GM10266 (cell line): Measurements from ENCODE around the gene CYBRD1.

Source experiments
- DNase-seq: peaks from one replicate; pipeline ENCODE4 v3.0.0; 2012; ENCODE audit errors: extremely low spot score
- TF ChIP-seq, protein P1 (sequence below): IDR thresholded peaks from 2 replicates; pipeline ENCODE4 v1.5.1; 2012; ENCODE audit warnings: mild to moderate bottlenecking, low read depth; ENCODE audit not compliant: control insufficient read depth, insufficient read depth; ENCODE audit errors: missing control alignments

Gene CYBRD1

DNA sequence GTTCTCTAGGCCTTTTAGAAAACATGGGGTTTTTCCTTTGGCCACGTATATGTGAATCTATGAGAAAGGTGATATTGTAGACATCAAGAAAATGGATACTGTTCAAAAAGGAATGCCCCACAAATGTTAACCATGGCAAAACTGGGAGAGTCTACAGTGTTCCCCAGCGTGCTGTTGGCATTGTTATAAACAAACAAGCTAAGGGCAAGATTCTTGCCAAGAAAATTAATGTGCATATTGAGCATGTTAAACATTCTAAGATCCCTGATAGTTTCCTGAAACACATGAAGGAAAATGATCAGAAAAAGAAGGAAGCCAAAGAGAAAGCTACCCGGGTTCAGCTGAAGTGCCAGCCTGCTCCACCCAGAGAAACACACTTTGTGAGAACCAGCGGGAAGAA lies 64.9 kb downstream of the CYBRD1 start:
- no peak for DNase-seq

DNA sequence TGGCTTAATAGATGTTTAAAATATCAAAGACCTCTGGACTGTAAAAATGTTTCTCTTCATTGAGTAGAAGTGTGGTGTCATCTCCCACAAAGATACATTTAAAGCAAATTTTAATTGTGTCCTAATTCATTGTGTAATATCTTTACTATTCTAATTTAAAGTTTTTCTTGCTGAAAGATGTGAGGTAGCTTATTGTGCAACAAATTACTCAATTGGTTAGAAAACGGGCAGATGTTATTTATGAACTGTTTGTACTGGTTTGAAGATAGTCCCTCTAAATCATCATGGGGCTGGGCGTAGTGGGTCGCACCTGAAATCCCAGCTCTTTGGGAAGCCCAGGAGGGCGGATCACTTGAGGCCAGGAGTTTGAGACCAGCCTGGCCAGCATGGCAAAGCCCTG lies 65.3 kb downstream of the CYBRD1 start:
- no peak for DNase-seq
- TF ChIP-seq, protein P1, sequence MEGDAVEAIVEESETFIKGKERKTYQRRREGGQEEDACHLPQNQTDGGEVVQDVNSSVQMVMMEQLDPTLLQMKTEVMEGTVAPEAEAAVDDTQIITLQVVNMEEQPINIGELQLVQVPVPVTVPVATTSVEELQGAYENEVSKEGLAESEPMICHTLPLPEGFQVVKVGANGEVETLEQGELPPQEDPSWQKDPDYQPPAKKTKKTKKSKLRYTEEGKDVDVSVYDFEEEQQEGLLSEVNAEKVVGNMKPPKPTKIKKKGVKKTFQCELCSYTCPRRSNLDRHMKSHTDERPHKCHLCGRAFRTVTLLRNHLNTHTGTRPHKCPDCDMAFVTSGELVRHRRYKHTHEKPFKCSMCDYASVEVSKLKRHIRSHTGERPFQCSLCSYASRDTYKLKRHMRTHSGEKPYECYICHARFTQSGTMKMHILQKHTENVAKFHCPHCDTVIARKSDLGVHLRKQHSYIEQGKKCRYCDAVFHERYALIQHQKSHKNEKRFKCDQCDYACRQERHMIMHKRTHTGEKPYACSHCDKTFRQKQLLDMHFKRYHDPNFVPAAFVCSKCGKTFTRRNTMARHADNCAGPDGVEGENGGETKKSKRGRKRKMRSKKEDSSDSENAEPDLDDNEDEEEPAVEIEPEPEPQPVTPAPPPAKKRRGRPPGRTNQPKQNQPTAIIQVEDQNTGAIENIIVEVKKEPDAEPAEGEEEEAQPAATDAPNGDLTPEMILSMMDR, result no peak

More for the DNA sequence above, 64.9 kb downstream of the CYBRD1 start:
- TF ChIP-seq, protein P1, result no peak

DNA sequence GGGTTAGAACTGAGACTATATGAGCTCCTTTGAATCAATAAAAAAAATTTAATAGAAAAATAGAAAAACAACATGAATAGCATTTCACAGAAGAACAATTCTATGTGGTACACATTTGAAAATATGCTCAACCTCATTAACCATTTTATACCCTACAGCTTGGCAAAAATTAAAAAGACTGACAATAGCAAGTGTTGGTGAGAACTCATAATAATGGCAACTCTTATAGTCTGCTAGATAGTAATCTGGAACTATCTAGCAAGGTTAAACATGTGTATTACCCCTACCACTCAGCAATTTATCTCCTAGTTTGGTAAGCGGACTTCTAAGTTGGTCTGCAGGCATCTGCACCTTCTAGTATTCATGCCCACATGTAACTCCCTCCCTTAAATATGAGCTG lies 67.8 kb downstream of the CYBRD1 start:
- no peak for DNase-seq
- TF ChIP-seq, protein P1, result no peak

DNA sequence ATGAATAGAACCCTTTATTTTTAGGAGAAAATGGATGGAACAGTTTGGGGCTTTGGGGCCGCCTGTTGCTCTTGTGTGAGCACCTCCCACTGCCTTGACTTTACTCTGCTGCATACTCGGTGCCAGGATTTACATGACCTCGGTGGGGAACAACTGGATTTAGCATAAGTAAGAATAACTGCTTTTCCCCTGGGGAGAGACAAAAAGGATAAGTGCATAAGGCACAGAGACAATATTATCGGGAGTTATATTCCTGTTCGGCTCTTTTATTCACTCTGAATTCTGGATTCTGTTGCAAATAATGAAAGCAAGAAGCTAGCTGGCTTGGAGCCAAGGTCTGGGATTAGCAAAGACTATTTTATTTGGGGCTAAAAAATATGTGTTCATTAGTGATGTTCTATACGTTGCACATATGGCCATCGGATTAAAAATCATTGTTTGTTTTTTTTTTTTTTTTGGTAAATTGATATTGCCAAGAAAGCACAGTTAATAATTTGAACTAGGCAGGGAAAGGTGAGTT lies 69.8 kb downstream of the CYBRD1 start:
- DNase-seq, result no peak
- TF ChIP-seq, protein P1, result no peak

DNA sequence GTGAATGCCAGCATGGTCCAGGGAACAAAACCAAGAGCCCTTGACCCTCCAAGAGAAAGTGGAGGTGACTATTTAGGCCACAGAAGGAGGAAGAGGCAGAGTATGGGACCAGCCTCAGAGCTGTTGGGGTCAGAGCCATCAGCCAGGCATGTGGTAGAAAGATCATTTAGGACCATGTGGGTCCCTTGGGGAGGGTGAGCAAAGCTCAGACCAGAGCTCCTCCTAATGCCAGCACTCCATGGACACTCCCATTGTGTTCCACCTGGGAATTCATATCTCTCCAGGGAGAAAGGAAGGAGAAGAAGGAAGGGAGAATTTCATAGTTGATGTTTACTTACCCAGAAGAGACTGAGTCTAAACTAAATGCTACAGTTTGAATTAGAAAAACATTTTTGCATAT lies 73.2 kb downstream of the CYBRD1 start:
- TF ChIP-seq, protein P1, result no peak
- DNase-seq, result no peak

DNA sequence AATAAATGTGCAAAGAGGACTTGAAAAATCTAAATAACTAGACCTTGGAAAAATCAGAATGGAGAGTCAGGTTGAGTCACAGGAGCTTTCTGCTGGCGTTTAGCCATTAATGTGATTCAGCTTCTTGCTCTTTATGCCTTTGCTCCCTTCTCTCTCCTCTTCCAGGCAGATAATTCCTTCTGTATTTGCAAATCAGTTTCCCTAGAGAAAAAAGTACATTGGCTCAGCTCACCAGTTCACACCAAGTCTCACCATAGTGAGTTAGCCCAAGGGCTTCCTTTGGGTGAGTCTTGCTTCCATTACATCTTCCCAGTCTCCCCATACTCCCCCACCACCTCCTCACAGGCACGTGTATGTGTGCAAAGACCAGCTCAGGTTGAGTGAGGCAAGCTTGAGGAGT lies 73.6 kb downstream of the CYBRD1 start:
- DNase-seq, result no peak
- TF ChIP-seq, protein P1, result no peak

DNA sequence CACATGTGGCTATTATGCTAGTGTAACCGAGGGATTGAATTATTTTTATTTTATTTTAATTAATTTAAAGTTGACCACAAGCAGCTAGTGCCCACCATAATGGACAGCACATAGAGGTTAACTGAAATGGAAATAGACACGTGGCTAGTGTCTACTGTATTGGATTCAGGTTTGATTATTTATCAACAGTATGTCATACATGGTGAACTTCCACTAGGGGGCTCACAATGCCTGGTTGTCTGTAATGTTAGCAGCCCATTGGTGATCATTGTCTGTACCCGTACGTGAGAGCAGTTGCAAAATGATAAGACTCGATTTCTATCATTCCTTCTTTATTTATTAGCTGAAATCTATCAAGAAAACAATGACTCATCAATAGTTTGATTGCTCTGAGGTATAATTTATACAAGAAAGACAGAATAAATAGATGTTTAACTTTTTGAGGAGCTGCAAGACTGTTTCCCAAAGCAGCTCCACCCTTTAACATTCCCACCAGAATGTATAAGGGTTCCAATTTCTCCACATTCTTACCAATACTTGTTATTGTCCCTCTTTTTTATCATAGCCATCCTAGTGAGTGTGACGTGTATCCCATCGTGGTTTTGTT lies 76.5 kb downstream of the CYBRD1 start:
- TF ChIP-seq, protein P1, result peak; percentile 84
- peak; percentile 77 for DNase-seq
